IMR-90 (cell line): ENCODE measurements around the gene KCNH2. TPM values are rescaled to one million over a fixed set of nuclear protein-coding genes. Genes with fewer than 3 reads are reported as not detected.

ENCODE experiments used
- ATAC-seq: fragments of 200-7000 bp; cut with Tn5 transposase; 2 replicates; pipeline ENCODE4 v1.9.1; 2020; ENCODE audit warnings: low read depth, mild to moderate bottlenecking, moderate library complexity
- BruUV-seq: library from RNA; stranded (reverse); fragments of 400-500 nt; replicated peaks from 2 replicates; lab custom pipeline; 2021; lab: Mats Ljungman, UMichigan
- CTCF ChIA-PET: fragments of 300-600 bp; formaldehyde crosslinking; extraction: SDS; loops from one replicate; lab custom pipeline; 2021; ENCODE audit warnings: antibody characterized with exemption; lab: Yijun Ruan, JAX
- POLR2A ChIA-PET: fragments of 300-600 bp; sonication (Branson Sonifier 250); formaldehyde crosslinking; loops from one replicate; lab custom pipeline; 2022; ENCODE audit warnings: antibody characterized with exemption; ENCODE audit not compliant: unreplicated experiment; lab: Charles Lee
- DNase-seq: peaks from one replicate; pipeline ENCODE4 v3.0.0; 2013
- H2AFZ ChIP-seq: replicated peaks from 2 replicates; pipeline ENCODE3; 2013; ENCODE audit warnings: low read length, mild to moderate bottlenecking; ENCODE audit not compliant: poor library complexity
- H2AK5ac ChIP-seq: 2 replicates; pipeline ENCODE4 v1.6.1; 2013; ENCODE audit warnings: low read depth, low read length, inconsistent platforms
- H2AK9ac ChIP-seq: replicated peaks from 2 replicates; pipeline ENCODE3; 2013; ENCODE audit warnings: mild to moderate bottlenecking, low read depth, low read length, moderate library complexity; ENCODE audit not compliant: poor library complexity
- H2BK120ac ChIP-seq: 2 replicates; pipeline ENCODE4 v1.6.1; 2013; ENCODE audit warnings: low read depth, low read length, inconsistent platforms
- H2BK15ac ChIP-seq: 3 replicates; pipeline ENCODE4 v1.6.1; 2013; ENCODE audit warnings: low read depth, low read length, inconsistent platforms
- H2BK20ac ChIP-seq: 2 replicates; pipeline ENCODE4 v1.6.1; 2013; ENCODE audit warnings: low read depth, mild to moderate bottlenecking, inconsistent platforms, low read length, moderate library complexity
- H2BK5ac ChIP-seq: 2 replicates; pipeline ENCODE4 v1.6.1; 2013; ENCODE audit warnings: mild to moderate bottlenecking, low read depth, low read length, inconsistent platforms; ENCODE audit not compliant: poor library complexity, severe bottlenecking
- H3K14ac ChIP-seq: replicated peaks from 2 replicates; pipeline ENCODE4 v1.6.1; 2013; ENCODE audit warnings: low read depth, low read length, inconsistent platforms
- H3K18ac ChIP-seq: 2 replicates; pipeline ENCODE4 v1.6.1; 2013; ENCODE audit warnings: low read depth, low read length, control low read depth
- H3K23ac ChIP-seq: 2 replicates; pipeline ENCODE4 v1.6.1; 2013; ENCODE audit warnings: low read depth, low read length, inconsistent platforms
- H3K27ac ChIP-seq: 2 replicates; pipeline ENCODE4 v1.5.1; 2013; ENCODE audit warnings: mild to moderate bottlenecking, control low read depth, low read length; ENCODE audit not compliant: insufficient read depth
- H3K27me3 ChIP-seq: 2 replicates; pipeline ENCODE4 v1.6.1; 2013; ENCODE audit warnings: low read length; ENCODE audit not compliant: control insufficient read depth, insufficient read depth
- H3K36me3 ChIP-seq: 2 replicates; pipeline ENCODE4 v1.6.1; 2013; ENCODE audit warnings: low read length, mixed read lengths; ENCODE audit not compliant: control insufficient read depth, insufficient read depth
- H3K4ac ChIP-seq: 2 replicates; pipeline ENCODE4 v1.6.1; 2013; ENCODE audit warnings: low read depth, low read length, inconsistent platforms
- H3K4me1 ChIP-seq: 2 replicates; pipeline ENCODE4 v1.6.1; 2013; ENCODE audit warnings: low read length, mixed read lengths; ENCODE audit not compliant: control insufficient read depth, insufficient read depth
- H3K4me2 ChIP-seq: 2 replicates; pipeline ENCODE4 v1.6.1; 2013; ENCODE audit warnings: low read depth, mild to moderate bottlenecking, control low read depth, low read length, moderate library complexity
- H3K4me3 ChIP-seq: 2 replicates; pipeline ENCODE4 v1.5.1; 2013; ENCODE audit warnings: low read depth, mild to moderate bottlenecking, control low read depth, low read length, moderate library complexity; ENCODE audit not compliant: insufficient read depth
- H3K56ac ChIP-seq: 2 replicates; pipeline ENCODE4 v1.6.1; 2013; ENCODE audit warnings: low read length, inconsistent platforms; ENCODE audit not compliant: insufficient read depth; ENCODE audit errors: extremely low read depth
- H3K79me1 ChIP-seq, 2 experiments: 2 replicates each; pipeline ENCODE4 v1.6.1; 2013; ENCODE audit warnings: low read length in 2 of 2, inconsistent platforms in 1 of 2, low read depth in 1 of 2
- H3K9ac ChIP-seq: 2 replicates; pipeline ENCODE4 v1.6.1; 2013; ENCODE audit warnings: low read depth, low read length, control low read depth
- H3K9me1 ChIP-seq: 2 replicates; pipeline ENCODE4 v1.6.1; 2013; ENCODE audit warnings: low read length, inconsistent platforms; ENCODE audit not compliant: insufficient read depth
- H3K9me3 ChIP-seq: 2 replicates; pipeline ENCODE4 v1.6.1; 2013; ENCODE audit warnings: low read length; ENCODE audit not compliant: control insufficient read depth, insufficient read depth
- H4K20me1 ChIP-seq: 2 replicates; pipeline ENCODE4 v1.6.1; 2013; ENCODE audit warnings: low read length, inconsistent platforms; ENCODE audit not compliant: insufficient read depth
- H4K5ac ChIP-seq: 2 replicates; pipeline ENCODE4 v1.6.1; 2013; ENCODE audit warnings: mild to moderate bottlenecking, low read depth, low read length, control low read depth
- H4K8ac ChIP-seq, 2 experiments: 2 replicates each; pipeline ENCODE4 v1.6.1; 2013; ENCODE audit warnings: low read depth in 2 of 2, low read length in 2 of 2, control low read depth in 1 of 2, inconsistent platforms in 1 of 2
- H4K91ac ChIP-seq: 2 replicates; pipeline ENCODE4 v1.6.1; 2013; ENCODE audit warnings: low read depth, low read length, inconsistent platforms; ENCODE audit not compliant: insufficient read depth
- BHLHE40 ChIP-seq: fragments of 150-350 bp; IDR thresholded peaks from 2 replicates; pipeline ENCODE4 v1.6.1; 2016; ENCODE audit warnings: mild to moderate bottlenecking, low read depth, low read length
- CEBPB ChIP-seq: IDR thresholded peaks from 2 replicates; pipeline ENCODE4 v1.6.1; 2012; ENCODE audit warnings: low read depth, low read length, improper control_type of control experiment
- CHD1 ChIP-seq: IDR thresholded peaks from 2 replicates; pipeline ENCODE4 v1.6.1; 2012; ENCODE audit warnings: low read depth, low read length, improper control_type of control experiment
- FOS ChIP-seq: fragments of 150-350 bp; IDR thresholded peaks from 2 replicates; pipeline ENCODE4 v1.6.1; 2016; ENCODE audit warnings: low read depth, low read length
- MAFK ChIP-seq: IDR thresholded peaks from 2 replicates; pipeline ENCODE4 v1.6.1; 2012; ENCODE audit warnings: low read depth, low read length, improper control_type of control experiment
- MAZ ChIP-seq: IDR thresholded peaks from 2 replicates; pipeline ENCODE4 v1.6.1; 2012; ENCODE audit warnings: low read depth, mild to moderate bottlenecking, low read length, improper control_type of control experiment, moderate library complexity, borderline replicate concordance
- MXI1 ChIP-seq: IDR thresholded peaks from 2 replicates; pipeline ENCODE4 v1.6.1; 2012; ENCODE audit warnings: low read depth, mild to moderate bottlenecking, low read length, moderate library complexity, borderline replicate concordance
- NFE2L2 ChIP-seq: fragments of 150-350 bp; IDR thresholded peaks from 2 replicates; pipeline ENCODE4 v1.6.1; 2016; ENCODE audit warnings: low read depth, mild to moderate bottlenecking, low read length
- POLR2A ChIP-seq: IDR thresholded peaks from 2 replicates; pipeline ENCODE4 v1.6.1; 2012; ENCODE audit warnings: mild to moderate bottlenecking, low read depth, low read length
- RAD21 ChIP-seq: IDR thresholded peaks from 2 replicates; pipeline ENCODE4 v1.6.1; 2012; ENCODE audit warnings: low read length, improper control_type of control experiment
- RCOR1 ChIP-seq: IDR thresholded peaks from 2 replicates; pipeline ENCODE4 v1.6.1; 2012; ENCODE audit warnings: mild to moderate bottlenecking, low read length, improper control_type of control experiment; ENCODE audit not compliant: insufficient replicate concordance
- SMC3 ChIP-seq: fragments of 150-350 bp; IDR thresholded peaks from 2 replicates; pipeline ENCODE4 v1.6.1; 2016; ENCODE audit warnings: low read depth, mild to moderate bottlenecking, antibody characterized with exemption, low read length, moderate library complexity
- WGBS, 2 experiments: methylation state at CpG; one replicate each; pipeline versions ENCODE4 v1.1.5 to v1.1.7; 2013; ENCODE audit warnings: missing lambda C conversion rate in 2 of 2; ENCODE audit not compliant: insufficient read length in 1 of 2; ENCODE audit errors: extremely low coverage in 2 of 2; 5-methylcytosine and 5-hydroxymethylcytosine counted together
- dilution Hi-C: fragments of 300-500 bp; cut with HindIII; formaldehyde crosslinking; loops from one replicate; pipeline ENCODE4 v1.14.3; 2018; ENCODE audit warnings: low sequenced_read_pairs; ENCODE audit not compliant: unreplicated experiment
- in situ Hi-C: fragments of 300-500 bp; cut with MboI; formaldehyde crosslinking; loops from 3 replicates; pipeline ENCODE4 v1.14.3; 2019; ENCODE audit warnings: low sequenced_read_pairs, inconsistent platforms, mixed read lengths
- intact Hi-C: fragments of 100-400 bp; cut with micrococcal nuclease; formaldehyde crosslinking; loops from 2 replicates; pipeline ENCODE4 v1.10.0; 2022
- polyA plus RNA-seq, 3 experiments: library from polyadenylated mRNA; depleted of rRNA; stranded (reverse); fragments of >200 nt; gene quantifications; 2 replicates each; pipeline ENCODE4 v1.2.3, GENCODE V29; 2012; ENCODE audit warnings: low replicate concordance in 1 of 3
- total RNA-seq: library from RNA; depleted of rRNA; stranded (reverse); fragments of >200 nt; gene quantifications from 2 replicates; pipeline ENCODE4 v1.2.3, GENCODE V29; 2012
- TF ChIP-seq, protein P1 (sequence below): fragments of 150-350 bp; IDR thresholded peaks from 2 replicates; pipeline ENCODE4 v1.6.1; 2016; ENCODE audit warnings: low read depth, mild to moderate bottlenecking, low read length, moderate library complexity, borderline replicate concordance
- TF ChIP-seq, protein P2 (sequence below): conservative IDR thresholded peaks from 2 replicates; pipeline ENCODE4 v1.5.1; 2012; ENCODE audit warnings: mild to moderate bottlenecking, low read depth, low read length, improper control_type of control experiment
- TF ChIP-seq, protein P3 (sequence below): fragments of 150-350 bp; IDR thresholded peaks from 2 replicates; pipeline ENCODE4 v1.6.1; 2017; ENCODE audit warnings: mild to moderate bottlenecking, antibody characterized with exemption, low read length, low read depth

The KCNH2 gene
- total and polyA plus RNA-seq, 2 of the 4 experiments (the other 2 are of a cell fraction): 0.90 to 2.1 TPM

DNA sequence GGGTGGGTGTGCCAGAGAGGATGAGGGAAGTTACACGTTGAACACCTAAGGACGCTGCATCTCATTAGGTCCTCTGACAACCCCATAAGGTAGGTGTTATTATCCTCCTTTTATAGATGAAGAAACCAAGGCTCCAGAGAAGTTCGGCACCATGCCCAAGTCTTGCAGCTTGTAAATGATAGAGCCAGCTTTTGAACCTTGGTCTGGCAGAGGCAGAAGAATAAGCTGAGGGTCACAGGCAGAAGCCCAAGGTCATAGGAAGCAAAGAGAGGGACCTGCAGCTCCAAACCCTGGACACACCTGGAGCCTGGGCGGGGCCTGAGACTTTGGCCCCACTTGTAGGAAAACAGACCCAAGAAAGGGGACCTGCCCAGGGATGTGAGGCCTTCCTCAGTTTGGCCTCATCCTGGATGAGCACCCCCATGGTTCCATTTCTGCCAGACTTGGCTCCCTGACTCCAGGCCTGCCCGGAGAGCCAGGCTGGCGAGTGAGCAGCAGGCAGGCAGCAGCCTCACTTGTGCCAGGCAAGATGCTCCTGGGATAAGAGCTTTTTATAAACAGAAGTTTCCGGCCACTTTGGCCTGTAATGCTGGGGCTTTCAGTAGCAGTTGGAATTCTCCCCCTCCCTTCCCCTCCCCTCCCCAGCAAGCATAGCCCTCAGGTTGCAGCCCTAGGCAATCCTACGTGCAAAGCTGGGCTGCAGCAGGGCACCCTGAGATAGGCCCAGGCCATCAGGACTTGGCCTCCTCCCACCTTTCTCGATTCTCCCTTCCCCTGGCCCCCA is 2.4 kb downstream of the KCNH2 start:
- no peak overlapping the region for H3K56ac ChIP-seq
- no peak overlapping the region for H2BK20ac ChIP-seq
- DNase-seq (no peak), ATAC-seq (no peak)
- no peaks in the 10 kb centered on the region for H3K9me1 ChIP-seq
- H2AK9ac ChIP-seq: no peak overlapping the region
- H4K91ac ChIP-seq: no peak overlapping the region
- no peak overlapping the region for H3K14ac ChIP-seq
- dilution Hi-C loops: no loop called here
- no peak overlapping the region for H3K23ac ChIP-seq
- in situ Hi-C loops: loop anchor here (25.0 kb wide), 1 partner anchor 563 kb away; a partner anchor contains a TSS
- H2AK5ac ChIP-seq: no peak overlapping the region
- H2BK5ac ChIP-seq: no peak overlapping the region
- no peak overlapping the region for H3K27ac ChIP-seq
- POLR2A ChIA-PET: no interaction called here
- H3K4me3 ChIP-seq: no peak overlapping the region
- H2BK15ac ChIP-seq: no peak overlapping the region
- no peaks in the 10 kb centered on the region for H3K36me3 ChIP-seq
- no peak overlapping the region; the same call in 1 of the 2 replicates for H3K18ac ChIP-seq
- H4K20me1 ChIP-seq: no peaks in the 10 kb centered on the region; the same call in 1 of the 2 replicates
- no peak overlapping the region for H4K5ac ChIP-seq
- WGBS, 2 experiments: 87% methylated on average over 3 of the region's 9 CpGs; no CpG with 5 or more reads in 1 of the 2 experiments
- H3K4ac ChIP-seq: no peak overlapping the region
- BruUV-seq: no TSS peak
- no peaks in the 10 kb centered on the region for H3K9me3 ChIP-seq
- CTCF ChIA-PET: no interaction called here
- no peak overlapping the region for H2AFZ ChIP-seq
- H3K27me3 ChIP-seq: peaks cover 46% of the 10 kb centered on the region
- intact Hi-C loops: no loop called here
- no peaks in the 10 kb centered on the region for H3K79me1 ChIP-seq
- H3K9ac ChIP-seq: 0 out of 2 replicates have a peak overlapping the region, but pooled peaks have one; percentile 24
- no peak overlapping the region for H2BK120ac ChIP-seq
- peaks cover 29% of the 10 kb centered on the region; the same call in 1 of the 2 replicates for H3K4me1 ChIP-seq
- H3K4me2 ChIP-seq: peak overlapping the region; percentile 71; the same call in 1 of the 2 replicates
- no peak overlapping the region for H4K8ac ChIP-seq
- no peak for TF ChIP-seq BHLHE40
- no peak for TF ChIP-seq MAFK
- TF ChIP-seq RCOR1: no peak
- TF ChIP-seq, protein P1, sequence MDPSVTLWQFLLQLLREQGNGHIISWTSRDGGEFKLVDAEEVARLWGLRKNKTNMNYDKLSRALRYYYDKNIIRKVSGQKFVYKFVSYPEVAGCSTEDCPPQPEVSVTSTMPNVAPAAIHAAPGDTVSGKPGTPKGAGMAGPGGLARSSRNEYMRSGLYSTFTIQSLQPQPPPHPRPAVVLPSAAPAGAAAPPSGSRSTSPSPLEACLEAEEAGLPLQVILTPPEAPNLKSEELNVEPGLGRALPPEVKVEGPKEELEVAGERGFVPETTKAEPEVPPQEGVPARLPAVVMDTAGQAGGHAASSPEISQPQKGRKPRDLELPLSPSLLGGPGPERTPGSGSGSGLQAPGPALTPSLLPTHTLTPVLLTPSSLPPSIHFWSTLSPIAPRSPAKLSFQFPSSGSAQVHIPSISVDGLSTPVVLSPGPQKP: no peak
- no peak for TF ChIP-seq CEBPB
- TF ChIP-seq, protein P2, sequence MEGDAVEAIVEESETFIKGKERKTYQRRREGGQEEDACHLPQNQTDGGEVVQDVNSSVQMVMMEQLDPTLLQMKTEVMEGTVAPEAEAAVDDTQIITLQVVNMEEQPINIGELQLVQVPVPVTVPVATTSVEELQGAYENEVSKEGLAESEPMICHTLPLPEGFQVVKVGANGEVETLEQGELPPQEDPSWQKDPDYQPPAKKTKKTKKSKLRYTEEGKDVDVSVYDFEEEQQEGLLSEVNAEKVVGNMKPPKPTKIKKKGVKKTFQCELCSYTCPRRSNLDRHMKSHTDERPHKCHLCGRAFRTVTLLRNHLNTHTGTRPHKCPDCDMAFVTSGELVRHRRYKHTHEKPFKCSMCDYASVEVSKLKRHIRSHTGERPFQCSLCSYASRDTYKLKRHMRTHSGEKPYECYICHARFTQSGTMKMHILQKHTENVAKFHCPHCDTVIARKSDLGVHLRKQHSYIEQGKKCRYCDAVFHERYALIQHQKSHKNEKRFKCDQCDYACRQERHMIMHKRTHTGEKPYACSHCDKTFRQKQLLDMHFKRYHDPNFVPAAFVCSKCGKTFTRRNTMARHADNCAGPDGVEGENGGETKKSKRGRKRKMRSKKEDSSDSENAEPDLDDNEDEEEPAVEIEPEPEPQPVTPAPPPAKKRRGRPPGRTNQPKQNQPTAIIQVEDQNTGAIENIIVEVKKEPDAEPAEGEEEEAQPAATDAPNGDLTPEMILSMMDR: no peak
- no peak for TF ChIP-seq NFE2L2
- TF ChIP-seq, protein P3, sequence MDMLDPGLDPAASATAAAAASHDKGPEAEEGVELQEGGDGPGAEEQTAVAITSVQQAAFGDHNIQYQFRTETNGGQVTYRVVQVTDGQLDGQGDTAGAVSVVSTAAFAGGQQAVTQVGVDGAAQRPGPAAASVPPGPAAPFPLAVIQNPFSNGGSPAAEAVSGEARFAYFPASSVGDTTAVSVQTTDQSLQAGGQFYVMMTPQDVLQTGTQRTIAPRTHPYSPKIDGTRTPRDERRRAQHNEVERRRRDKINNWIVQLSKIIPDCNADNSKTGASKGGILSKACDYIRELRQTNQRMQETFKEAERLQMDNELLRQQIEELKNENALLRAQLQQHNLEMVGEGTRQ: no peak
- TF ChIP-seq MXI1: no peak
- TF ChIP-seq MAZ: no peak
- TF ChIP-seq FOS: no peak
- no peak for TF ChIP-seq RAD21
- no peak for TF ChIP-seq CHD1
- no peak for TF ChIP-seq SMC3
- no peak for TF ChIP-seq POLR2A
